Measurements from ENCODE around the gene ANKK1.

Gene ANKK1

GRCh38 chr11:113407163-113407562, 19.6 kb downstream of the ANKK1 start:
- no peak for DNase-seq

GRCh38 chr11:113408206-113408605, 20.6 kb downstream of the ANKK1 start:
- DNase-seq, result no peak

- no peak for DNase-seq
Measured at GRCh38 chr11:113408887-113409286, 21.3 kb downstream of the ANKK1 start.

GRCh38 chr11:113409526-113409925, 21.9 kb downstream of the ANKK1 start:
- no peak for DNase-seq

GRCh38 chr11:113410414-113411135, 23.0 kb downstream of the ANKK1 start:
- DNase-seq, result no peak

GRCh38 chr11:113411536-113411935, 24.0 kb downstream of the ANKK1 start:
- no peak for DNase-seq

- DNase-seq, result no peak
Measured at GRCh38 chr11:113412675-113413074, 25.1 kb downstream of the ANKK1 start.

GRCh38 chr11:113415343-113415742, 27.8 kb downstream of the ANKK1 start:
- DNase-seq, result no peak

- DNase-seq, result no peak
Measured at GRCh38 chr11:113417428-113417827, 29.8 kb downstream of the ANKK1 start.

- no peak for DNase-seq
Measured at GRCh38 chr11:113419454-113420003, 31.9 kb downstream of the ANKK1 start.

- no peak for DNase-seq
Measured at GRCh38 chr11:113420808-113421207, 33.2 kb downstream of the ANKK1 start.

GRCh38 chr11:113426686-113427085, 39.1 kb downstream of the ANKK1 start:
- no peak for DNase-seq

- no peak for DNase-seq
Measured at GRCh38 chr11:113431746-113432145, 44.2 kb downstream of the ANKK1 start.

GRCh38 chr11:113435190-113435968, 47.8 kb downstream of the ANKK1 start:
- peak in 3 of 56 donors; percentile 10 to 27 (median 19) for DNase-seq

- DNase-seq, result no peak
Measured at GRCh38 chr11:113436672-113437252, 49.2 kb downstream of the ANKK1 start.

GRCh38 chr11:113440816-113441215, 53.2 kb downstream of the ANKK1 start:
- no peak for DNase-seq

- no peak for DNase-seq
Measured at GRCh38 chr11:113444502-113445123, 57.0 kb downstream of the ANKK1 start.

GRCh38 chr11:113446112-113446511, 58.5 kb downstream of the ANKK1 start:
- no peak for DNase-seq

GRCh38 chr11:113446938-113447337, 59.4 kb downstream of the ANKK1 start:
- DNase-seq, result no peak

- peak in 1 of 56 donors; percentile 17 for DNase-seq
Measured at GRCh38 chr11:113447621-113448315, 60.2 kb downstream of the ANKK1 start.

- peak in 1 of 56 donors; percentile 6 for DNase-seq
Measured at GRCh38 chr11:113448316-113448677, 60.7 kb downstream of the ANKK1 start.
